Neural cell (in vitro differentiated cells): ENCODE results near the gene MAPK8. TPM values are rescaled to one million over a fixed set of nuclear protein-coding genes. Genes with fewer than 3 reads are reported as not detected.
"Not testable (repeated sequence)": the region's sequence is repeated elsewhere in the genome, so short reads cannot be mapped to it uniquely, and the experiment has no call there.

ENCODE experiments used
- H2AFZ ChIP-seq: fragments of 200-600, 300-800 bp; sonication (generic), shearing (Covaris generic); 2 replicates; pipeline ENCODE4 v1.6.0; 2014; ENCODE audit warnings: low read depth, mild to moderate bottlenecking, antibody characterized with exemption, low read length, moderate library complexity
- H3F3A ChIP-seq: fragments of 200-600 bp; shearing (Covaris generic); 2 replicates; pipeline ENCODE4 v1.6.1; 2016; ENCODE audit warnings: mild to moderate bottlenecking, moderate library complexity, mixed read lengths, antibody characterized with exemption, low read length; ENCODE audit not compliant: insufficient read depth, poor library complexity, severe bottlenecking
- H3K27ac ChIP-seq: fragments of 200-600, 300-800 bp; sonication (generic), shearing (Covaris generic); 2 replicates; pipeline ENCODE4 v1.5.1; 2014; ENCODE audit warnings: mild to moderate bottlenecking, low read length, moderate library complexity
- H3K27me3 ChIP-seq: fragments of 300-800, 200-600 bp; sonication (generic), shearing (Covaris generic); 2 replicates; pipeline ENCODE4 v1.6.0; 2014; ENCODE audit warnings: mild to moderate bottlenecking, low read depth, low read length, moderate library complexity; ENCODE audit not compliant: insufficient read depth
- H3K36me3 ChIP-seq: fragments of 300-800, 200-600 bp; sonication (generic), shearing (Covaris generic); 2 replicates; pipeline ENCODE4 v1.5.1; 2014; ENCODE audit warnings: mild to moderate bottlenecking, antibody characterized with exemption, low read length, moderate library complexity; ENCODE audit not compliant: insufficient read depth
- H3K4me2 ChIP-seq: fragments of 300-800, 200-600 bp; sonication (generic), shearing (Covaris generic); 2 replicates; pipeline ENCODE4 v1.6.0; 2014; ENCODE audit warnings: mild to moderate bottlenecking, low read length
- H3K4me3 ChIP-seq: fragments of 300-800, 200-600 bp; sonication (generic), shearing (Covaris generic); 2 replicates; pipeline ENCODE4 v1.5.1; 2014; ENCODE audit warnings: mild to moderate bottlenecking, low read length, moderate library complexity
- H3K79me2 ChIP-seq: fragments of 200-600 bp; shearing (Covaris generic); replicated peaks from 2 replicates; pipeline ENCODE4 v1.6.0; 2014; ENCODE audit warnings: mild to moderate bottlenecking, low read length, moderate library complexity; ENCODE audit not compliant: insufficient read depth
- H3K9ac ChIP-seq: fragments of 300-800, 200-600 bp; sonication (generic), shearing (Covaris generic); 2 replicates; pipeline ENCODE4 v1.6.1; 2016; ENCODE audit warnings: mild to moderate bottlenecking, low read length, mixed read lengths
- H3K9me2 ChIP-seq: fragments of 200-600 bp; shearing (Covaris generic); 2 replicates; pipeline ENCODE4 v1.6.1; 2016; ENCODE audit warnings: mild to moderate bottlenecking, low read length, mixed read lengths; ENCODE audit not compliant: insufficient read depth
- H3K9me3 ChIP-seq: fragments of 200-600, 300-800 bp; sonication (generic), shearing (Covaris generic); 2 replicates; pipeline ENCODE4 v1.6.1; 2016; ENCODE audit warnings: mild to moderate bottlenecking, mixed run types, low read length, moderate library complexity, mixed read lengths
- H4K20me1 ChIP-seq: fragments of 200-600 bp; shearing (Covaris generic); 2 replicates; pipeline ENCODE4 v1.6.1; 2016; ENCODE audit warnings: mild to moderate bottlenecking, mixed run types; ENCODE audit not compliant: insufficient read depth
- EP300 ChIP-seq: fragments of 450-650 bp; conservative IDR thresholded peaks from 2 replicates; pipeline ENCODE4 v1.6.1; 2014; ENCODE audit warnings: antibody characterized with exemption, mild to moderate bottlenecking, moderate library complexity; ENCODE audit not compliant: poor library complexity, severe bottlenecking
- EZH2 ChIP-seq: fragments of 200-600, 300-800 bp; shearing (Covaris generic), sonication (generic); IDR thresholded peaks from 2 replicates; pipeline ENCODE4 v1.6.1; 2014; ENCODE audit warnings: antibody characterized with exemption, low read length, borderline replicate concordance, mild to moderate bottlenecking; ENCODE audit not compliant: insufficient read depth, poor library complexity, severe bottlenecking
- MXI1 ChIP-seq: fragments of 450-650 bp; conservative IDR thresholded peaks from 2 replicates; pipeline ENCODE4 v1.6.1; 2014; ENCODE audit warnings: antibody characterized with exemption, mild to moderate bottlenecking; ENCODE audit not compliant: poor library complexity, severe bottlenecking
- POLR2AphosphoS5 ChIP-seq: IDR thresholded peaks from 2 replicates; pipeline ENCODE4 v1.6.1; 2012
- RAD21 ChIP-seq: fragments of 450-650 bp; conservative IDR thresholded peaks from 2 replicates; pipeline ENCODE4 v1.6.1; 2014; ENCODE audit warnings: antibody characterized with exemption, mild to moderate bottlenecking, moderate library complexity
- SMC3 ChIP-seq: fragments of 450-650 bp; conservative IDR thresholded peaks from 2 replicates; pipeline ENCODE4 v1.6.1; 2014; ENCODE audit warnings: antibody characterized with exemption, mild to moderate bottlenecking, moderate library complexity; ENCODE audit not compliant: poor library complexity
- TAF1 ChIP-seq: IDR thresholded peaks from 2 replicates; pipeline ENCODE4 v1.6.1; 2012; ENCODE audit warnings: low read depth
- polyA plus RNA-seq: library from polyadenylated mRNA; depleted of rRNA; stranded (reverse); fragments of >200 nt; gene quantifications from 2 replicates; pipeline ENCODE4 v1.2.3, GENCODE V29; 2014
- TF ChIP-seq, protein P1 (sequence below): fragments of 450-650 bp; IDR thresholded peaks from 2 replicates; pipeline ENCODE4 v1.5.1; 2014; ENCODE audit warnings: antibody characterized with exemption, mild to moderate bottlenecking, moderate library complexity; ENCODE audit not compliant: poor library complexity, severe bottlenecking
- TF ChIP-seq, protein P2 (sequence below): IDR thresholded peaks from 2 replicates; pipeline ENCODE4 v1.6.1; 2012; ENCODE audit warnings: borderline replicate concordance

MAPK8 gene
- polyA plus RNA-seq, 1 donor from 2014 or later = 187 TPM

DNA sequence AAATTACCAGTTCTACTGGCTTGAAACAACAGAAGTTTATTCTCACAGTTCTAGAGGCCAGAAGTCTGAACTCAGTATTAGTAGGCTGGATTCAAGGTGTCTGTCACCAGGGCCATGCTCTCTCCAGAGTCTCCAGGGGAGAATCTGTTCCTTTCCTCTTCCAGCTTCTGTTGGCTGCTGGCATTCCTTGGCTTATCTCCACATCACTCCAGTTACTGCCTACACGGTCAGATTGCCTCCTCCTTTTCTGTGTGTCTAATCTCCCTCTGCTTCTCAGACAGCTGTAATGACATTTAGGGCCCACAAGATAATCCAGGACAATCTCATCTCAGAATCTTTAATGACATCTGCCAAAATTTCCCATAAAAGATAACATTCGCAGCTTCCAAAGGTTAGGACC, 36.6 kb downstream of the MAPK8 start:
- H3K9me3 ChIP-seq = no peaks in the 10 kb centered on the region
- H4K20me1 ChIP-seq = no peaks in the 10 kb centered on the region

DNA sequence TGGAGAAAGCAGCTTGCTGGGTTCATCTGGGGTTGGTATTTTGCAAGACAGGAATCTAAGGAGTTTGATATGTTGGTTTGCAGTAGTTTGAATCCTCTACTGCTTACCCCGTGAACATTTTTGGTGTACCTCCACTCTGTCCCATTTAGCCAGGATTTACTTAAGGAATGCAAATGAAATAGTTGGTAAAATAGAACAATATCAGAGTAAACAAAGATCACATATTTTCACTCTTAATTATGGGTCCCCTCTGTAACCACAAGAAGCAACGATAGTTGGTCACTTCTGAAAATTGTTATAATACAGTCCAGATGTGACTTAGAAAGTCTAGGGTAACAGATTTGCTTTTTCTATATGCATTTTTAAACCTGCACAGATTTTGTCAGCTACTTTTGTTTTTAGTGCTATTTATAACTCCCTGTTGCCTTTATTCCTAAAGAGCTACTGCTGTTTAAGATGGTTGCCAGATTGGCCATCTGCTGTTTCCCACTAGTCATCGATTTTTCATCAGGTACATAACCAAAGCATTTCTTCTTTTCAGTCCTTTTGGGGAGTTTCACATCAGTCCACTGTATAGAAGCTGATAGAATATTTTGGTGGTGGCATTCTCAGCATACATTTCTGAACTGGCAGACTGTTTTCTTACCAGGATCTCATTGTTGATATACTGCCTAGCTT, 37.6 kb downstream of the MAPK8 start:
- Histone ChIP-seq H3K79me2 (peaks cover 57% of the 10 kb centered on the region), H4K20me1 (no peaks in the 10 kb centered on the region), H3K27ac (no peak overlapping the region), H3F3A (no peaks in the 10 kb centered on the region), H2AFZ (no peak overlapping the region), H3K9me2 (no peaks in the 10 kb centered on the region), H3K9me3 (no peaks in the 10 kb centered on the region), H3K4me2 (no peak overlapping the region), H3K4me3 (no peak overlapping the region), H3K27me3 (no peaks in the 10 kb centered on the region), H3K9ac (no peak overlapping the region), H3K36me3 (no peaks in the 10 kb centered on the region)
- no peak for TF ChIP-seq RAD21
- TF ChIP-seq SMC3 = no peak
- TF ChIP-seq, protein P1, sequence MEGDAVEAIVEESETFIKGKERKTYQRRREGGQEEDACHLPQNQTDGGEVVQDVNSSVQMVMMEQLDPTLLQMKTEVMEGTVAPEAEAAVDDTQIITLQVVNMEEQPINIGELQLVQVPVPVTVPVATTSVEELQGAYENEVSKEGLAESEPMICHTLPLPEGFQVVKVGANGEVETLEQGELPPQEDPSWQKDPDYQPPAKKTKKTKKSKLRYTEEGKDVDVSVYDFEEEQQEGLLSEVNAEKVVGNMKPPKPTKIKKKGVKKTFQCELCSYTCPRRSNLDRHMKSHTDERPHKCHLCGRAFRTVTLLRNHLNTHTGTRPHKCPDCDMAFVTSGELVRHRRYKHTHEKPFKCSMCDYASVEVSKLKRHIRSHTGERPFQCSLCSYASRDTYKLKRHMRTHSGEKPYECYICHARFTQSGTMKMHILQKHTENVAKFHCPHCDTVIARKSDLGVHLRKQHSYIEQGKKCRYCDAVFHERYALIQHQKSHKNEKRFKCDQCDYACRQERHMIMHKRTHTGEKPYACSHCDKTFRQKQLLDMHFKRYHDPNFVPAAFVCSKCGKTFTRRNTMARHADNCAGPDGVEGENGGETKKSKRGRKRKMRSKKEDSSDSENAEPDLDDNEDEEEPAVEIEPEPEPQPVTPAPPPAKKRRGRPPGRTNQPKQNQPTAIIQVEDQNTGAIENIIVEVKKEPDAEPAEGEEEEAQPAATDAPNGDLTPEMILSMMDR = no peak
- no peak for TF ChIP-seq POLR2AphosphoS5
- TF ChIP-seq EP300 = no peak
- no peak for TF ChIP-seq MXI1
- TF ChIP-seq TAF1 = no peak
- TF ChIP-seq, protein P2, sequence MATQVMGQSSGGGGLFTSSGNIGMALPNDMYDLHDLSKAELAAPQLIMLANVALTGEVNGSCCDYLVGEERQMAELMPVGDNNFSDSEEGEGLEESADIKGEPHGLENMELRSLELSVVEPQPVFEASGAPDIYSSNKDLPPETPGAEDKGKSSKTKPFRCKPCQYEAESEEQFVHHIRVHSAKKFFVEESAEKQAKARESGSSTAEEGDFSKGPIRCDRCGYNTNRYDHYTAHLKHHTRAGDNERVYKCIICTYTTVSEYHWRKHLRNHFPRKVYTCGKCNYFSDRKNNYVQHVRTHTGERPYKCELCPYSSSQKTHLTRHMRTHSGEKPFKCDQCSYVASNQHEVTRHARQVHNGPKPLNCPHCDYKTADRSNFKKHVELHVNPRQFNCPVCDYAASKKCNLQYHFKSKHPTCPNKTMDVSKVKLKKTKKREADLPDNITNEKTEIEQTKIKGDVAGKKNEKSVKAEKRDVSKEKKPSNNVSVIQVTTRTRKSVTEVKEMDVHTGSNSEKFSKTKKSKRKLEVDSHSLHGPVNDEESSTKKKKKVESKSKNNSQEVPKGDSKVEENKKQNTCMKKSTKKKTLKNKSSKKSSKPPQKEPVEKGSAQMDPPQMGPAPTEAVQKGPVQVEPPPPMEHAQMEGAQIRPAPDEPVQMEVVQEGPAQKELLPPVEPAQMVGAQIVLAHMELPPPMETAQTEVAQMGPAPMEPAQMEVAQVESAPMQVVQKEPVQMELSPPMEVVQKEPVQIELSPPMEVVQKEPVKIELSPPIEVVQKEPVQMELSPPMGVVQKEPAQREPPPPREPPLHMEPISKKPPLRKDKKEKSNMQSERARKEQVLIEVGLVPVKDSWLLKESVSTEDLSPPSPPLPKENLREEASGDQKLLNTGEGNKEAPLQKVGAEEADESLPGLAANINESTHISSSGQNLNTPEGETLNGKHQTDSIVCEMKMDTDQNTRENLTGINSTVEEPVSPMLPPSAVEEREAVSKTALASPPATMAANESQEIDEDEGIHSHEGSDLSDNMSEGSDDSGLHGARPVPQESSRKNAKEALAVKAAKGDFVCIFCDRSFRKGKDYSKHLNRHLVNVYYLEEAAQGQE = no peak
- no peak for TF ChIP-seq EZH2

More for the DNA sequence above, 36.6 kb downstream of the MAPK8 start:
- Histone ChIP-seq H3K27ac (no peak overlapping the region), H2AFZ (no peak overlapping the region), H3K27me3 (no peaks in the 10 kb centered on the region), H3K79me2 (peaks cover 57% of the 10 kb centered on the region), H3K36me3 (no peaks in the 10 kb centered on the region), H3K9me2 (no peaks in the 10 kb centered on the region), H3F3A (no peaks in the 10 kb centered on the region), H3K4me3 (no peak overlapping the region), H3K4me2 (no peak overlapping the region), H3K9ac (no peak overlapping the region)
- TF ChIP-seq POLR2AphosphoS5 = no peak
- TF ChIP-seq, protein P2 = no peak
- no peak for TF ChIP-seq SMC3
- TF ChIP-seq RAD21 = no peak
- TF ChIP-seq, protein P1 = no peak
- TF ChIP-seq EP300 = no peak
- no peak for TF ChIP-seq EZH2
- no peak for TF ChIP-seq MXI1
- TF ChIP-seq TAF1 = no peak

DNA sequence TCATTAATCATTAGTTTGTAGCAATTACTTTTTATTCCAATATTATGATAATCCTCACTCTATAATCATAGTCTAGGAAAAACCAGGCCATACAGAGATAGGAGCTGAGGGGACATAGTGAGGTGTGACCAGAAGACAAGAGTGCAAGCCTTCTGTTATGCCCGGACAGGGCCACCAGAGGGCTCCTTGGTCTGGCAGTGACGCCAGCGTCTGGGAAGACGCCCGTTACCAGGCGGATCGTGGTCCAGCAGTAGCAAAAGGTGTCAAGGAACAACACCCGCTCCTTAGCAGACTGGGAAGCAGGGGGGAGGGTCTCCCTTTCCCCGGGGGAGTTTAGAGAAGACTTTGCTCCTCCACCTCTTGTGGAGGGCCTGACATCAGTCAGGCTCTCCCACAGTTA, 39.8 kb downstream of the MAPK8 start:
- not testable (repeated sequence) for H3K36me3 ChIP-seq, H2AFZ ChIP-seq, H3K9me3 ChIP-seq, H4K20me1 ChIP-seq, H3K4me2 ChIP-seq, H3K4me3 ChIP-seq, H3K27ac ChIP-seq, H3K9me2 ChIP-seq, H3K27me3 ChIP-seq, H3F3A ChIP-seq, H3K9ac ChIP-seq
- H3K79me2 ChIP-seq = peaks cover 46% of the 10 kb centered on the region
